ENCODE measurements around the gene LYRM4. TPM values are rescaled to one million over a fixed set of nuclear protein-coding genes. Genes with fewer than 3 reads are reported as not detected.

Gene LYRM4
- total RNA-seq, 4 donors from 2014 or later: 16.9 to 20.9 (median 18.4) TPM

DNA sequence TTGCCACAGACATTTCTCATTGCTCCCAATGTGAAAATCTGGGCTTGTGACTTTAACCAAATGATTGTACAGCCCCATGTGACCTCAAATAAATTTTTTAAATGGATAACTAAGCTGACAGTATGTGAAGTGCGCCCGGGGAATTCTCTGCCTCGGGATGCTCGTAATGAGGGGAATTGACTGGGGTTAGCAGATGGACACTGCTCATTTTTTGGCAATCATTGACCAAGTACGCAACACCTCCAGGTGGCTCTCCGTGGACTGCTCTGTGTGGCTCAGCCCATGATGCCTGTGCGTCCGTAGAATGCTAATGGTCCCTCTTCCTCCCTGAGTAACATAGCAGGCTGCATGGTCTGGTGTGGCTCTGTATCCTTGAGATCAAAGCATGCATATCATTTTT is 42.9 kb upstream of the LYRM4 start:
- Histone ChIP-seq H3K9me3 (no peaks in the 10 kb centered on the region), H3K27me3 (no peaks in the 10 kb centered on the region), H3K4me1 (peaks cover 4 to 17% (median 10%) of the 10 kb centered on the region in 4 donors), H3K4me3 (no peak overlapping the region), H3K36me3 (no peaks in the 10 kb centered on the region), H3K27ac (replicated peaks in 1 of 4) (no peak overlapping the region)
- WGBS: 98% methylated on average over 8 of the region's 8 CpGs
- intact Hi-C loops (cut with DNase I): loop anchor here (5.0 kb wide), 1 partner anchor 161 kb away; no protein-coding TSS in a partner anchor
- DNase-seq (ENCODE audit: extremely low spot score): peak; percentile 53
- TF ChIP-seq POLR2A (IDR thresholded peaks at IDR 0.05; ENCODE audit: low read depth) (no peak), EP300 (IDR thresholded peaks at IDR 0.05) (no peak)

DNA sequence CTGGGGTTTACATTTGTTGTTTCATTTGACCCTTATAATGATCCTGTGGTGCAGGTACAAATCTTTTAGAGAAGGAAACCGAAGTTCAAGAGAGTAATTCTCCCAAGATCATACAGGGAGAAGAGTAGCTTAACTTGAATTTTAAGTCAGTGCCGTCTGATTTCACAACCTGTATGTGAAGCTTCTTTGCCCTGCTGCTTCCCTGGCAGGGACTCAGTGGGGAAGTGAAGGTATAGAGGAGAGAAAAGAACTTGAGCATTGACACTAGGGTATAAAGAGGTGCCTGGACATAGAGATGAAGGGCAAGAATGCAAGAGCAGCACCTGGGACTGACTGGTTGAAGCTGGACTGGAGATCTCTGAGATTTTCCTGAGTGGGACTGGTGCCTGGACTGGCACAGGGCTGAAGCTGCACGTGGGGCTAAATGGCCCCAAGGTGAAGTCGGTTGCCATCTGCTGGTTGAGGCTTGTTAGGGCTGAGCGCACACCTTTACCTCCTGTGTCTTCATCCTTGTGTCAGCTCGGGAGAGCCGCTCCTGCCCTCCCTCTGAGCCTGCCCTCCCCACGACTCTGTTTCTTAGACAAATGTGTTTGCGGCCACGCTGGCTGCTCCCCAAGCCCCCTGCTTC is 42.4 kb upstream of the LYRM4 start:
- intact Hi-C loops (cut with DNase I): loop anchor here (5.0 kb wide), 1 partner anchor 161 kb away; no protein-coding TSS in a partner anchor
- H3K36me3 ChIP-seq: no peaks in the 10 kb centered on the region
- no peak for TF ChIP-seq POLR2A (IDR thresholded peaks at IDR 0.05; ENCODE audit: low read depth)
- TF ChIP-seq POLR2AphosphoS5 (IDR thresholded peaks at IDR 0.05): no peak
- TF ChIP-seq, protein P1, sequence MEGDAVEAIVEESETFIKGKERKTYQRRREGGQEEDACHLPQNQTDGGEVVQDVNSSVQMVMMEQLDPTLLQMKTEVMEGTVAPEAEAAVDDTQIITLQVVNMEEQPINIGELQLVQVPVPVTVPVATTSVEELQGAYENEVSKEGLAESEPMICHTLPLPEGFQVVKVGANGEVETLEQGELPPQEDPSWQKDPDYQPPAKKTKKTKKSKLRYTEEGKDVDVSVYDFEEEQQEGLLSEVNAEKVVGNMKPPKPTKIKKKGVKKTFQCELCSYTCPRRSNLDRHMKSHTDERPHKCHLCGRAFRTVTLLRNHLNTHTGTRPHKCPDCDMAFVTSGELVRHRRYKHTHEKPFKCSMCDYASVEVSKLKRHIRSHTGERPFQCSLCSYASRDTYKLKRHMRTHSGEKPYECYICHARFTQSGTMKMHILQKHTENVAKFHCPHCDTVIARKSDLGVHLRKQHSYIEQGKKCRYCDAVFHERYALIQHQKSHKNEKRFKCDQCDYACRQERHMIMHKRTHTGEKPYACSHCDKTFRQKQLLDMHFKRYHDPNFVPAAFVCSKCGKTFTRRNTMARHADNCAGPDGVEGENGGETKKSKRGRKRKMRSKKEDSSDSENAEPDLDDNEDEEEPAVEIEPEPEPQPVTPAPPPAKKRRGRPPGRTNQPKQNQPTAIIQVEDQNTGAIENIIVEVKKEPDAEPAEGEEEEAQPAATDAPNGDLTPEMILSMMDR (IDR thresholded peaks at IDR 0.05): peak; percentile 42 to 45 (median 44)
- peaks cover 4 to 17% (median 10%) of the 10 kb centered on the region in 4 donors for H3K4me1 ChIP-seq
- H3K27ac ChIP-seq (replicated peaks in 1 of 4): no peak overlapping the region
- H3K4me3 ChIP-seq: no peak overlapping the region
- no peaks in the 10 kb centered on the region for H3K9me3 ChIP-seq
- no peaks in the 10 kb centered on the region for H3K27me3 ChIP-seq
- WGBS: 79% methylated on average over 9 of the region's 10 CpGs
- peak; percentile 55 for DNase-seq (ENCODE audit: extremely low spot score)

DNA sequence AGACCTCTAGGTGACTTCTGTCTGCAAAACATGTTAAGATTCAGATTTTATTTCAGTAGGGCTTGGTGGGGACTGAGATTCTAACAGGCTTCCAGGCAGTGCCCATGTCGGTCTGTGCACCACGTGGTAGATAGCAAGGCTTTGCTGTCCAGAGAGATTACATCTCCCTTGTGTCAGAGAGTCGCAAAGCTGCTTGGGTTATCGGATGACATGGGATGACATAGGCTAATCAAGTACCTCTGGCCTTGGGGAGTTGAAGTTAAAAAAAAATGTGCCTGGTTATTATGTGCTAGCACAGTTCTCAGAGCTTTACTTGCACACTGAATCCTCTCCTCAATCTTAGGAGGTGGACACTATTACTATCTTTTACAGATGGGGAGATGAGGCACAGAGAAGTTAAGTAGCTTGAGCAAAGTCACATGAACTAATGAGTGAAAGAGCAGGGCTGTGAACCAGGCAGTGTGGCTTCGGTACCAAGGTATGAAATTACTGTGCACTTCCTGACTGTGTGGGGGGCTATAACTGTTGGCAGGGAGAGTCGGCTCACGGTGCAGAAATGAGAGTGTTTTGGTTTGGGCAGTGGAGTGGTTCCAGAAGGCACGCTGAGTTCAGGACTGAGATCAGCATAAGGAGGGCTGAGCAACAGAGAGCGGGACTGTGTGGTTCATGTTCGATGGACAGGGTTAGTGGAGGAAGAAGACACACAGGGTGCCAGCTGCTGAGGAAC is 41.6 kb upstream of the LYRM4 start:
- TF ChIP-seq POLR2AphosphoS5 (IDR thresholded peaks at IDR 0.05) (no peak), POLR2A (IDR thresholded peaks at IDR 0.05; ENCODE audit: low read depth) (no peak), EP300 (IDR thresholded peaks at IDR 0.05) (no peak)
- TF ChIP-seq, protein P1 (IDR thresholded peaks at IDR 0.05): no peak
- no peaks in the 10 kb centered on the region for H3K27me3 ChIP-seq
- WGBS: 75% methylated on average over 10 of the region's 10 CpGs
- DNase-seq (ENCODE audit: extremely low spot score): peak; percentile 86
- H3K27ac ChIP-seq (replicated peaks in 1 of 4): no peak overlapping the region
- intact Hi-C loops (cut with DNase I): loop anchor here (5.0 kb wide), 1 partner anchor 160 kb away; no protein-coding TSS in a partner anchor
- H3K4me1 ChIP-seq: peaks cover 4 to 17% (median 10%) of the 10 kb centered on the region in 4 donors
- no peaks in the 10 kb centered on the region for H3K36me3 ChIP-seq
- no peak overlapping the region for H3K4me3 ChIP-seq
- no peaks in the 10 kb centered on the region for H3K9me3 ChIP-seq

DNA sequence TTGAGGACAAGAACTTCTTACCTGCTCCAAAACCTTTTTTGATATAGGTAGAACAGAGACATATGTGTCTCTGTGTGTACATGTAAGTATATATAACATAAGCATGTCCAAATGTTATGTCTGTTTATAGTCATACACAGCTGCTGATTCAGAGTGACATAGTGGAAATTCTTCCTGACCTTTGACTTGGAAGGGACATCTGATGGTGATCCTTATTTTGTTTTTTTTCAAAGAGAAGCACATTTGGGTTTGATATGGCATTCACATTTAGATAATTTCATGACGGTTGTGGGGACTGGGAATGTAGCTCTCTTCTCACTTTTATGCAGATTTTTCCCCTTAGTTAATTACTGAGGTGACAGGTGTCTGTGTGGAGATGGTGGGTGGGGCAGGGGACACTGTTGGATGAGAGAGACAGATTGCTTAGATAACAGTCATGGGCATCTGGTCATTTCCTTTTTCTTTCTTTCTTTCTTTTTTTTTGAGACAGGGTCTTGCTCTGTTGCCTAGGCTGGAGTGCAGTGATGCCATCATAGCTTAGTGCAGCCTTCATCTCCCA is 39.5 kb upstream of the LYRM4 start:
- H3K9me3 ChIP-seq: no peaks in the 10 kb centered on the region
- H3K4me3 ChIP-seq: no peak overlapping the region
- 71% methylated on average over 1 of the region's 1 CpG for WGBS
- intact Hi-C loops (cut with DNase I): loop anchor here (5.0 kb wide), 1 partner anchor 158 kb away; no protein-coding TSS in a partner anchor
- H3K27me3 ChIP-seq: no peaks in the 10 kb centered on the region
- DNase-seq (ENCODE audit: extremely low spot score): peak; percentile 17
- peaks cover 7 to 23% (median 15%) of the 10 kb centered on the region in 4 donors for H3K4me1 ChIP-seq
- no peaks in the 10 kb centered on the region for H3K36me3 ChIP-seq
- no peak for TF ChIP-seq POLR2AphosphoS5 (IDR thresholded peaks at IDR 0.05)
- no peak for TF ChIP-seq POLR2A (IDR thresholded peaks at IDR 0.05; ENCODE audit: low read depth)
- TF ChIP-seq, protein P1 (IDR thresholded peaks at IDR 0.05): no peak
- no peak for TF ChIP-seq EP300 (IDR thresholded peaks at IDR 0.05)
- no peak overlapping the region for H3K27ac ChIP-seq (replicated peaks in 1 of 4)

DNA sequence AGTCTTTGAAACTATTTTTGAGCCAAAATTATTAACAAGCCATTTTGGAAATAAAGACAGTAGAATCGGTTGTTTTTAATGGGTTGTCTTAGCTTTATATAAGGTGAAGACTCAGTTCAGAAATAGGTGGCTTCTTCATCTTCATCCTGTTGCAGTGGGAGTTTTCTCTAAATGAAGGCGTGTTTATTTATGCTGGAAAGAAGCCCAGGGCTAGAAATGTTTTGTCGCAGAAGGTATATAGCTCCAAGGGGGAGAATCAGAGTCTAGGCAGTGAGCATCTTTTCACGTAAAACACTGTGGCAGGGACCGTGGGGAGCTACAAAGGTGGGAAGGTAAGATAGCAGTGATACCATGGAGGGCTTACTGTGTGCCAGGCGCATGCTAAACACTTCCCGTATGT is 34.9 kb upstream of the LYRM4 start:
- WGBS: 58% methylated on average over 7 of the region's 7 CpGs
- peaks cover 12 to 25% (median 21%) of the 10 kb centered on the region in 4 donors for H3K4me1 ChIP-seq
- H3K27me3 ChIP-seq: no peaks in the 10 kb centered on the region
- H3K4me3 ChIP-seq: no peak overlapping the region
- no peak overlapping the region for H3K27ac ChIP-seq (replicated peaks in 1 of 4)
- intact Hi-C loops (cut with DNase I): no loop called here
- DNase-seq (ENCODE audit: extremely low spot score): peak; percentile 37
- no peaks in the 10 kb centered on the region for H3K9me3 ChIP-seq
- H3K36me3 ChIP-seq: no peaks in the 10 kb centered on the region
- TF ChIP-seq EP300 (IDR thresholded peaks at IDR 0.05) (no peak), POLR2AphosphoS5 (IDR thresholded peaks at IDR 0.05) (no peak)
- TF ChIP-seq, protein P1 (IDR thresholded peaks at IDR 0.05): no peak

Data from esophagus muscularis mucosa (tissue), 4 donors.